ENCODE data around the gene NEB.

- no peak for TF ChIP-seq CTCF (IDR thresholded peaks at IDR 0.05)
- no peak for TF ChIP-seq POLR2A (IDR thresholded peaks at IDR 0.05)
These were observed 20.1 kb upstream of the NEB start for GRCh38 chr2:151754253-151754897.
